Measurements from ENCODE around the gene STAC3.
A peak's percentile ranks its signal among the peaks of the same experiment; 100 is the strongest.

Gene STAC3

GRCh38 chr12:57234571-57235016, 16.4 kb downstream of the STAC3 start:
- H3K4me1 Mint-ChIP-seq (ENCODE audit: low read depth), result peaks cover 76% of the 10 kb centered on the region
- H3K27ac Mint-ChIP-seq, result peak overlapping the region; percentile 19
- H3K9me3 Mint-ChIP-seq, result no peaks in the 10 kb centered on the region
- H3K4me3 Mint-ChIP-seq, result no peak overlapping the region
- no peak for DNase-seq
- H3K36me3 Mint-ChIP-seq (ENCODE audit: low read depth), result peaks cover 66% of the 10 kb centered on the region
- peaks cover 34% of the 10 kb centered on the region for H3K27me3 Mint-ChIP-seq

DNA sequence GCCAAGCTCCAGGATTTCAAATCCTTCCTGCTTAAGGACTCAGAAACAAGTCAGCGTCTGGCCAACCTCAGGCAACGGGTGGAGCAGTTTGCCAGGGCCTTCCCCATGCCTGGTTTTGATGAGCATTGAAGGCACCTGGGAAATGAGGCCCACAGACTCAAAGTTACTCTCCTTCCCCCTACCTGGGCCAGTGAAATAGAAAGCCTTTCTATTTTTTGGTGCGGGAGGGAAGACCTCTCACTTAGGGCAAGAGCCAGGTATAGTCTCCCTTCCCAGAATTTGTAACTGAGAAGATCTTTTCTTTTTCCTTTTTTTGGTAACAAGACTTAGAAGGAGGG, 16.8 kb downstream of the STAC3 start:
- H3K4me1 Mint-ChIP-seq (ENCODE audit: low read depth), result peaks cover 75% of the 10 kb centered on the region
- peaks cover 69% of the 10 kb centered on the region for H3K36me3 Mint-ChIP-seq (ENCODE audit: low read depth)
- H3K4me3 Mint-ChIP-seq, result no peak overlapping the region
- no peak for DNase-seq
- peaks cover 32% of the 10 kb centered on the region for H3K27me3 Mint-ChIP-seq
- peak overlapping the region; percentile 74 for H3K27ac Mint-ChIP-seq
- no peaks in the 10 kb centered on the region for H3K9me3 Mint-ChIP-seq

DNA sequence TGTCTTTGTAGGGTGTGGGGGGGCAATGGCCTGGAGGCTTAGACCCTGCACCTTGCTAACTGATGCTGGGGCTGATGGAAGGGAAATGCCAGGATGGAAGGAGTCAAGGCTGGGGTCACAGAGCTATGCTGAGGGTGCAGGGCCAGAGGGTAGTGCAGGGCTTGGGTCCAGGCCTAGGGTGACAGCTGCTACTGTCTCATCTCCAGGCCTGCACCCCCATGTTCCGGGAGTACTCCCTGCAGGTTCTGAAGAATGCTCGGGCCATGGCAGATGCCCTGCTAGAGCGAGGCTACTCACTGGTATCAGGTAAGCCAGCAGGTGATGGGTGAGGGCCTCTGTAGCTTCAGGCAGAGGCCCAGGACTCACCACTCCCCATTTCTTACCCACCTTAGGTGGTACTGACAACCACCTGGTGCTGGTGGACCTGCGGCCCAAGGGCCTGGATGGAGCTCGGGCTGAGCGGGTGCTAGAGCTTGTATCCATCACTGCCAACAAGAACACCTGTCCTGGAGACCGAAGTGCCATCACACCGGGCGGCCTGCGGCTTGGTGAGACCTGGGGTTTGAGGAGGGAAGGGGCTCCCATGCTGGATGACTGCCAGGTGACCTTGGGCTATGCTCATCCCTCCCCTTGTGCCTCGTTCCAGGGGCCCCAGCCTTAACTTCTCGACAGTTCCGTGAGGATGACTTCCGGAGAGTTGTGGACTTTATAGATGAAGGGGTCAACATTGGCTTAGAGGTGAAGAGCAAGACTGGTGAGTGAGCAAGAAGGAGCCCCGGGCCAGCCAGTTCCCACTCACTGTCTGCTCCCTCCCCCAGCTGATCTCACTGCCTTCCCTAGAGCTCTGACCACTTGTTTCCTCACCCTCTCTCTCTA, 17.4 kb downstream of the STAC3 start:
- Mint-ChIP-seq H3K27ac (peak overlapping the region; percentile 74), H3K4me3 (no peak overlapping the region), H3K36me3 (ENCODE audit: low read depth) (peaks cover 69% of the 10 kb centered on the region), H3K9me3 (no peaks in the 10 kb centered on the region), H3K27me3 (peaks cover 28% of the 10 kb centered on the region), H3K4me1 (ENCODE audit: low read depth) (peaks cover 76% of the 10 kb centered on the region)
- no peak for DNase-seq

GRCh38 chr12:57232156-57232756, 18.7 kb downstream of the STAC3 start:
- Mint-ChIP-seq H3K36me3 (ENCODE audit: low read depth) (peaks cover 69% of the 10 kb centered on the region), H3K27me3 (peaks cover 23% of the 10 kb centered on the region), H3K27ac (no peak overlapping the region), H3K4me1 (ENCODE audit: low read depth) (peaks cover 71% of the 10 kb centered on the region), H3K9me3 (no peaks in the 10 kb centered on the region), H3K4me3 (peak overlapping the region; percentile 99)
- DNase-seq, result no peak

GRCh38 chr12:57231276-57232021, 19.5 kb downstream of the STAC3 start:
- H3K4me1 Mint-ChIP-seq (ENCODE audit: low read depth), result peaks cover 69% of the 10 kb centered on the region
- DNase-seq, result no peak
- H3K4me3 Mint-ChIP-seq, result peak overlapping the region; percentile 99
- H3K9me3 Mint-ChIP-seq, result no peaks in the 10 kb centered on the region
- no peak overlapping the region for H3K27ac Mint-ChIP-seq
- peaks cover 69% of the 10 kb centered on the region for H3K36me3 Mint-ChIP-seq (ENCODE audit: low read depth)
- H3K27me3 Mint-ChIP-seq, result peaks cover 20% of the 10 kb centered on the region

DNA sequence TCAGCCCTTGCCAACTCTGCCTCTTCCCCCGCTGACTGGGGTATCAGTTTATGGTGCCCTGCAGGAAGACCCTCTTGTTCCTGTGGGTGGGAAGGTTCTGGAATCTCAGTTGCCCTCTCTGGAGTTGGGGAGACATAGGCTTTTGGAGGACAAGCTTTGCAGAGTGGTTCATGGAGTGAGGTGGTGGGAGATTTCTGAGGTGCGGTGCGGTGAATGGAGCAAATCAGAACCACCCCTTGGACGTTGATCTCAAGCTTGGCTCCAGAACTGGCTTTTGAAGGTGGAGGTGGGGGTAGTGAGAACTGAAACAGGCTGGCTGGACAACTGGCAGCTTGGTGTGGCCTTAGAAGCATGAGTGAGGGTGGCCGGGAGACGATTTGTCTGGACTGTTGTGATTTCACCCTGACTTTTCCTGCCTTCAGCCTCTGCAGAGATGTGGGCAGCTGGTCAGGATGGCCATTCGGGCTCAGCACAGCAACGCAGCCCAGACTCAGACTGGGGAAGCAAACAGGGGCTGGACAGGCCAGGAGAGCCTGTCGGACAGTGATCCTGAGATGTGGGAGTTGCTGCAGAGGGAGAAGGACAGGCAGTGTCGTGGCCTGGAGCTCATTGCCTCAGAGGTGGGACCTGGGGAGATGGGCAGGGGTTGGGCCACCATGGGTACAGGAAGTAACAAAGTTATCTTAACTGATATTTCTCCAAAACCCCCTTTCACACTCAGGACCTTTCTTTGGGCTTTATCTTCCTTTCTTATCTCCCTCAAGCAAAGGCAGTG, 20.4 kb downstream of the STAC3 start:
- peaks cover 23% of the 10 kb centered on the region for H3K27me3 Mint-ChIP-seq
- DNase-seq, result no peak
- peak overlapping the region; percentile 99 for H3K4me3 Mint-ChIP-seq
- H3K36me3 Mint-ChIP-seq (ENCODE audit: low read depth), result peaks cover 63% of the 10 kb centered on the region
- peak overlapping the region; percentile 99 for H3K27ac Mint-ChIP-seq
- H3K4me1 Mint-ChIP-seq (ENCODE audit: low read depth), result peaks cover 71% of the 10 kb centered on the region
- no peaks in the 10 kb centered on the region for H3K9me3 Mint-ChIP-seq

GRCh38 chr12:57229634-57230380, 21.2 kb downstream of the STAC3 start, which contains the start of gene SHMT2:
Gene SHMT2 (plus strand): TSS chr12:57229711. CDS start chr12:57229779, 68 bp downstream.
- peak within 1 kb of the TSS; percentile 99 for H3K4me3 Mint-ChIP-seq
- H3K27ac Mint-ChIP-seq, result peak within 1 kb of the TSS; percentile 99
- H3K36me3 Mint-ChIP-seq (ENCODE audit: low read depth), result peaks cover 57% of the 10 kb centered on the region
- peaks cover 72% of the 10 kb centered on the region for H3K4me1 Mint-ChIP-seq (ENCODE audit: low read depth)
- peak; percentile 92 for DNase-seq
- no peaks in the 10 kb centered on the region for H3K9me3 Mint-ChIP-seq
- peaks cover 26% of the 10 kb centered on the region for H3K27me3 Mint-ChIP-seq

DNA sequence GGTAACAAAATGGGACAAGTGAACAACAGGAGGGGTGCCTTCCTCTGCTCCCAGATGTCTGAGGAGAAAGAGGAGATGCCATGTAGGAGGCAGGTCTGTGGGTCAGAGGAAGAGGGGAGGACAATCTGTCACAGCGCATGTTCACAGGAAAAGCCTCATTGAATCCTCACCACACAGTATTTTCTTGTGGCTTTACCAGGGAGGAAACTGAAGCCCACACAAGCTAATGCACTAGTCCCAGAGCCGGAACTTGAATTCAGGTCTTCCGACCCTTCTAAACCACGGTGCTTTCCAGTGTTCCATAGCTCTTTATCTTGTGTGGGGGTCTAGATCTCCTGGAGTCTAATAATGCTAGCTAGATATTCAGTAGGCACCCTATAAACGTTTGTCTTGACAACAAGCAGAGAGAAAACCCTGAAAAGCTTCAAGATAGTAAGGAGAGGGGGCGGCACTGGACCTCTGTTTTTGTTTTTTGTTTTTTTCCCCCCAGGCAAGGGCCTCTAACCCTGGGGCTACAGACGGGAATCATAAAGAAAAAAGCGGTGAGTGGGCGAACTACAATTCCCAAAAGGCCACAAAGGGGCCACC, 21.8 kb downstream of the STAC3 start:
- Mint-ChIP-seq H3K36me3 (ENCODE audit: low read depth) (peaks cover 50% of the 10 kb centered on the region), H3K27me3 (peaks cover 33% of the 10 kb centered on the region), H3K4me3 (peak overlapping the region; percentile 99), H3K9me3 (no peaks in the 10 kb centered on the region), H3K4me1 (ENCODE audit: low read depth) (peaks cover 68% of the 10 kb centered on the region), H3K27ac (peak overlapping the region; percentile 99)
- DNase-seq, result no peak

DNA sequence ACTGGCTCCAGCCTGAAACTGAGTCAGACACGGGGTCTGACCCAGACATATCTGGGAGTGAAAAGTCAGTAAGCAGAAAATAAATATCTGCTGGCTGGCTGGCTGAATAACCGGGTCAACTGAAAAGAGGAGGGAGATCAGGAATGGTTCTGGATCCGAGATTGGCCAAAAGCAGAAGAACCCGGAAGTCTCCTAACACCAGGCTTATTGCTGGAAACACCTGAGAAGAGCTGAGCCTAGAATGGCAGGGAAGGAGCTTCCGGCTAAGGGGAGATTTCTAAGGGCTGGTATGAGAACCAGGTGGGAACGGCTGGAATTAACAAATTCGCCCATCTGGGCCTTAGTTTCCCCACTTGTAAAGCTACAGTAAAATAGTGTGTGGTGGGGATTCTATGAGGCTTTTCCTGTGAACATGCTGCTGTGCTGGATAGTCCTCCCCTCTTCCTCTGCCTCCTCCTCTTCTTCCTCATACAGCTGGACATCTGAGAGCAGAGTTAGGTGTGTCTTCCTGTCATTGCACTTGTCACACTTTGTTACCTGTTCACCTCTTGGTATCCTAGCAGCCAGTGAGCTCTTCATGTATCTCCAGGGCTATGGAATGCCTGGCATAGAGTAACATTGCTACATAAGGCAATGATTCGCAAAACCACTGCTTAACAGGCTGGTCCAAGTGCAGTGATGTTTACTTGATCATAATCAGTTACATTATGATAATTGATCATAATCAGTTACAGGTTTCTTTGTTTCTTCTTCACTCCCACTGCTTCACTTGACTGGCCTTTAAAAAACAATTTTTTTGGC, 23.5 kb downstream of the STAC3 start:
- Mint-ChIP-seq H3K4me1 (ENCODE audit: low read depth) (peaks cover 67% of the 10 kb centered on the region), H3K27me3 (peaks cover 49% of the 10 kb centered on the region), H3K9me3 (no peaks in the 10 kb centered on the region), H3K4me3 (no peak overlapping the region), H3K36me3 (ENCODE audit: low read depth) (peaks cover 34% of the 10 kb centered on the region), H3K27ac (no peak overlapping the region)
- DNase-seq, result no peak

DNA sequence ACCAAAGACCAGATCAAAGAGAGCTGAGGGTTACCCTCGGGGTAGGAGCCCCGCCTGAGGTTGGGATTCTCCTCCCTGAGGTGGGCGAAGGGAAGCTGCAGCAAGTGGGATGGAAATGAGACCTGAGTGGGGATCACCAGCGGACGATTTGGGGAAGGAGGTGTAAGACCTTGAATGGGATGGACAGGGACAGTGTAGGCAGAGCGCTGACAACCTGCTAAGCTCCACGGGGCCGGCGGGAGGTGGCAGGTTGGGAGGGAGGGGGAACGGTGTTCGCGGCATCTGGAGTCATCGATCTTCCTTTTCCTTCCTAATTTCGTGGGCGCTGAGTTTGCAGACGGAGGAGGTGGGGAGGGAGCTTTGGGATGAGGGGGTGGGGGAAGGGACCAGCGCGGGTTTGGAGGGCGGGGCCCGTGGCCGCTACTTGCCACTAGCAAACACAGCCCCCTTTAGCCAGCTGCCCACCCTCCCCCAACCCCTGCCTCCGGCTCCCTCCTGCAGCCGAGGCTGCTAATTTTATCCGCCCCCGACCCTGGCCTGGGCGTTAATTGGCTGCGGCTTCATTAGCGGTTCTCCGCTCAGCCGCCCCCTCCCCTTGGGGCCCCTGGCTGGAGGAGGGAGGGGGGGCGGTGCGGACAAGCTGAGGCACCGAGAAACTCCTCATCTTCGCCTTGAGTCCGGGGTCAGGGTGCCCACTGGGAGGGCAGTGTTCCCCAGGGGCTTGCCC, 24.2 kb downstream of the STAC3 start:
- Mint-ChIP-seq H3K4me1 (ENCODE audit: low read depth) (peaks cover 64% of the 10 kb centered on the region), H3K36me3 (ENCODE audit: low read depth) (peaks cover 26% of the 10 kb centered on the region), H3K4me3 (peak overlapping the region; percentile 35), H3K27ac (no peak overlapping the region), H3K27me3 (peaks cover 57% of the 10 kb centered on the region), H3K9me3 (no peaks in the 10 kb centered on the region)
- no peak for DNase-seq

GRCh38 chr12:57225680-57226210, 25.2 kb downstream of the STAC3 start:
- DNase-seq, result no peak
- no peaks in the 10 kb centered on the region for H3K9me3 Mint-ChIP-seq
- H3K36me3 Mint-ChIP-seq (ENCODE audit: low read depth), result peaks cover 16% of the 10 kb centered on the region
- H3K27me3 Mint-ChIP-seq, result peaks cover 67% of the 10 kb centered on the region
- peaks cover 63% of the 10 kb centered on the region for H3K4me1 Mint-ChIP-seq (ENCODE audit: low read depth)
- H3K4me3 Mint-ChIP-seq, result peak overlapping the region; percentile 29
- no peak overlapping the region for H3K27ac Mint-ChIP-seq
